ENCODE results near the gene ATP2B3. TPM values are rescaled to one million over a fixed set of nuclear protein-coding genes. Genes with fewer than 3 reads are reported as not detected.

ATP2B3 gene
- total and polyA plus RNA-seq, 7 donors: 0.01 to 0.04 (median 0.01) TPM; not detected in 4

DNA sequence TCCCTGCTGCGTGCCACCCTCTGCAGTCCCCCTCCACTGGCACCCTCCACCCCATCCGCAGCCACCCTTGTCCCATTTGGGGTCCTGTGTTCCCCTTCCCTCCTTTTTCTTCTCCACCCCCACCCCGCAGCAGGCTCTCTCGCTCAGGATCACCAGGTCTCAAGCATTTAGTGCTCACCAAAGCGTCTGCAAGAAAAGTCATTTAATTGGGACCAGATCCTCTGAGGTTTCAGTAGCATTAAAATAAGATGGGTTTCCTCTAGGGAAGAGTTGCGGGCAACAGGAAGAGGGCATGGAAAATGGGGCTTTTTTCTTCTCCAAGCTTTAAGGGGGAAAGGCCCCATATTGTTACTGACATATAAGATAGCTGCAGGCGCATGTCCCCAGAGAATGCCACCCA, 42.2 kb upstream of the ATP2B3 start:
- no peaks in the 10 kb centered on the region for H3K4me1 ChIP-seq
- intact Hi-C loops (cut with DNase I): no loop called here
- DNase-seq (no peak), ATAC-seq (no peak)
- WGBS, 3 donors: 83 to 90% (median 85%) methylated on average over 7 of the region's 7 CpGs
- H3K9me3 ChIP-seq: no peaks in the 10 kb centered on the region
- peaks cover 0 to 23% (median 0%) of the 10 kb centered on the region in 3 donors for H3K27me3 ChIP-seq (ENCODE audit: insufficient read depth in 3 of 3, low read length in 2 of 3)
- peak overlapping the region; percentile 34 for H3K4me3 ChIP-seq
- H3K27ac ChIP-seq: no peak overlapping the region
- no peaks in the 10 kb centered on the region for H3K36me3 ChIP-seq (ENCODE audit: insufficient read depth in 1 of 2, low read depth in 1 of 2)
- TF ChIP-seq, protein P1, sequence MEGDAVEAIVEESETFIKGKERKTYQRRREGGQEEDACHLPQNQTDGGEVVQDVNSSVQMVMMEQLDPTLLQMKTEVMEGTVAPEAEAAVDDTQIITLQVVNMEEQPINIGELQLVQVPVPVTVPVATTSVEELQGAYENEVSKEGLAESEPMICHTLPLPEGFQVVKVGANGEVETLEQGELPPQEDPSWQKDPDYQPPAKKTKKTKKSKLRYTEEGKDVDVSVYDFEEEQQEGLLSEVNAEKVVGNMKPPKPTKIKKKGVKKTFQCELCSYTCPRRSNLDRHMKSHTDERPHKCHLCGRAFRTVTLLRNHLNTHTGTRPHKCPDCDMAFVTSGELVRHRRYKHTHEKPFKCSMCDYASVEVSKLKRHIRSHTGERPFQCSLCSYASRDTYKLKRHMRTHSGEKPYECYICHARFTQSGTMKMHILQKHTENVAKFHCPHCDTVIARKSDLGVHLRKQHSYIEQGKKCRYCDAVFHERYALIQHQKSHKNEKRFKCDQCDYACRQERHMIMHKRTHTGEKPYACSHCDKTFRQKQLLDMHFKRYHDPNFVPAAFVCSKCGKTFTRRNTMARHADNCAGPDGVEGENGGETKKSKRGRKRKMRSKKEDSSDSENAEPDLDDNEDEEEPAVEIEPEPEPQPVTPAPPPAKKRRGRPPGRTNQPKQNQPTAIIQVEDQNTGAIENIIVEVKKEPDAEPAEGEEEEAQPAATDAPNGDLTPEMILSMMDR (IDR thresholded peaks at IDR 0.05): no peak

- intact Hi-C loops (cut with DNase I): no loop called here
- ATAC-seq (no peak), DNase-seq (no peak)
- no peak overlapping the region for H3K4me3 ChIP-seq
- WGBS, 3 donors: 87 to 97% (median 92%) methylated on average over 5 to 11 of the region's 11 CpGs
- H3K27me3 ChIP-seq (ENCODE audit: insufficient read depth in 3 of 3, low read length in 2 of 3): peaks cover 0 to 25% (median 0%) of the 10 kb centered on the region in 3 donors
- no peak overlapping the region for H3K27ac ChIP-seq
- no peaks in the 10 kb centered on the region for H3K9me3 ChIP-seq
- TF ChIP-seq, protein P1 (IDR thresholded peaks at IDR 0.05): no peak
- no peaks in the 10 kb centered on the region for H3K4me1 ChIP-seq
- no peaks in the 10 kb centered on the region for H3K36me3 ChIP-seq (ENCODE audit: insufficient read depth in 1 of 2, low read depth in 1 of 2)
These were observed 41.6 kb upstream of the ATP2B3 start for GRCh38 chrX:153475751-153476281.

GRCh38 chrX:153476666-153477363, 40.6 kb upstream of the ATP2B3 start:
- intact Hi-C loops (cut with DNase I): no loop called here
- Histone ChIP-seq H3K36me3 (ENCODE audit: insufficient read depth in 1 of 2, low read depth in 1 of 2) (no peaks in the 10 kb centered on the region), H3K27me3 (ENCODE audit: insufficient read depth in 3 of 3, low read length in 2 of 3) (peaks cover 0 to 25% (median 0%) of the 10 kb centered on the region in 3 donors), H3K27ac (no peak overlapping the region), H3K9me3 (no peaks in the 10 kb centered on the region), H3K4me1 (no peaks in the 10 kb centered on the region), H3K4me3 (no peak overlapping the region)
- ATAC-seq: peak in 2 of 4 donors; percentile 21 to 23
- DNase-seq: peak in 1 of 2 donors; percentile 59
- 60 to 67% (median 66%) methylated on average over 6 to 16 of the region's 16 CpGs for WGBS, 3 donors
- TF ChIP-seq, protein P1 (IDR thresholded peaks at IDR 0.05): no peak

GRCh38 chrX:153477364-153477857, 40.0 kb upstream of the ATP2B3 start:
- H3K4me3 ChIP-seq: no peak overlapping the region
- no peak for DNase-seq
- intact Hi-C loops (cut with DNase I): no loop called here
- no peak for ATAC-seq
- no peaks in the 10 kb centered on the region for H3K36me3 ChIP-seq (ENCODE audit: insufficient read depth in 1 of 2, low read depth in 1 of 2)
- no peaks in the 10 kb centered on the region for H3K4me1 ChIP-seq
- WGBS, 3 donors: 73 to 82% (median 74%) methylated on average over 6 to 11 of the region's 11 CpGs
- H3K9me3 ChIP-seq: no peaks in the 10 kb centered on the region
- H3K27ac ChIP-seq: no peak overlapping the region
- TF ChIP-seq, protein P1 (IDR thresholded peaks at IDR 0.05): no peak
- peaks cover 0 to 25% (median 0%) of the 10 kb centered on the region in 3 donors for H3K27me3 ChIP-seq (ENCODE audit: insufficient read depth in 3 of 3, low read length in 2 of 3)
